Gastroesophageal sphincter (tissue), 3 donors: Measurements from ENCODE around the gene PYDC1.

Source experiments
- EP300 ChIP-seq: sonication (generic); formaldehyde crosslinking; IDR thresholded peaks from one replicate; pipeline ENCODE4 v1.6.1; 2017; ENCODE audit warnings: antibody characterized with exemption, mild to moderate bottlenecking
- POLR2A ChIP-seq, 2 donors: fragments of 450-650 bp; IDR thresholded peaks; one replicate each; pipeline ENCODE4 v1.6.1; 2017; ENCODE audit warnings: antibody characterized with exemption in 2 of 2, mild to moderate bottlenecking in 2 of 2, moderate library complexity in 1 of 2
- POLR2AphosphoS5 ChIP-seq: sonication (generic); formaldehyde crosslinking; IDR thresholded peaks from one replicate; pipeline ENCODE4 v1.6.1; 2017; ENCODE audit warnings: antibody characterized with exemption
- TF ChIP-seq, protein P1 (sequence below), 4 experiments: fragments of 200-600 bp in 2 of 4; fragments of 450-650 bp in 2 of 4; sonication (generic) in 1 of 4; IDR thresholded peaks; one replicate each; pipeline ENCODE4 v1.5.1; 2017 to 2019; ENCODE audit warnings: antibody characterized with exemption in 4 of 4, mild to moderate bottlenecking in 2 of 4, moderate library complexity in 2 of 4

DNA sequence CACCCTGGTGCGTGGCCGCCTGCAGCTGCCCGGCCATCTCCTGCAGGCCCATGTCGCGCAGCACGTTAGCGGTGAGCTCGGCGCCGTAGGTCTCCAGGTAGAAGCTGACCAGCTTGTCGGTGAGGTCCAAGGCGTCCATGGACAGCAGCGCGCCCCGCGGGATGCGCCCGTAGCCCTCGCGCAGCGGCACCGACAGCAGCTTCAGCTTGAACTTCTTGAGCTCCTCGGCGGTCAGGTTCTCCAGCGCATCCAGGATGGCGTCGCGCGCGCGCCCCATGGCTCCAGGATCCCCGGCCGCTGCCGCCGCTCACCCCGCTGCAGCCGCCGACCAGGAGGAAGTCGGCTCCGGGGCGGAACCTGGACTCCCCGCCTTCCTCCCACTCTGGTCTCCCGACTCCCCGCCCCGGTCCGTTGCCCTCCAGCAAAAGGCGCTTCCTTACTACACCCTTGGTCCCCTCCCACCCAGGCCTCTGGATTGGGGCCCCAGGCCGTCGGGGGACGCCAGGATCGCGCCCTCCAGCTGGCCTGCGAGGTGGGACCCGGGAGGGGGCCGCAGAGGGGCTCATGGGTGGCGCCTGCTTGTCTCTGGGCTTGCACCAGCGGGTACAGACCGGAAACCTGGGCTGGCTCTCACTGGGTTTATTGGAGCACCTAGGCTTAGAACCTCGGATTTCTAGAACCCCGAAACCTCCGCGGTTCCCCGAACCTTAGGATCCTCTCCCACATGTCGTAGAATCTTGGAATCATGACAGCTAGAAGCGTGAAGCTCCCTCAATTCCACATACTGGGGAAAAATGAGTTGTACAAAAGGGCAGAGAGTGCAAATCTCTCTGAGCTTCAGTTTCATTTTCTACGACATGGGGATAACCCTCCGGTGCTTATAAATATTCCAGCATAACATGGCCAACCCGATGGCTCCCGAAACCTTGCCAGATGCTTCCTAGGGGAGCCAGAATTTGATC, 14.2 kb downstream of the PYDC1 start, which contains the start of gene PYCARD:
- TF ChIP-seq, protein P1, sequence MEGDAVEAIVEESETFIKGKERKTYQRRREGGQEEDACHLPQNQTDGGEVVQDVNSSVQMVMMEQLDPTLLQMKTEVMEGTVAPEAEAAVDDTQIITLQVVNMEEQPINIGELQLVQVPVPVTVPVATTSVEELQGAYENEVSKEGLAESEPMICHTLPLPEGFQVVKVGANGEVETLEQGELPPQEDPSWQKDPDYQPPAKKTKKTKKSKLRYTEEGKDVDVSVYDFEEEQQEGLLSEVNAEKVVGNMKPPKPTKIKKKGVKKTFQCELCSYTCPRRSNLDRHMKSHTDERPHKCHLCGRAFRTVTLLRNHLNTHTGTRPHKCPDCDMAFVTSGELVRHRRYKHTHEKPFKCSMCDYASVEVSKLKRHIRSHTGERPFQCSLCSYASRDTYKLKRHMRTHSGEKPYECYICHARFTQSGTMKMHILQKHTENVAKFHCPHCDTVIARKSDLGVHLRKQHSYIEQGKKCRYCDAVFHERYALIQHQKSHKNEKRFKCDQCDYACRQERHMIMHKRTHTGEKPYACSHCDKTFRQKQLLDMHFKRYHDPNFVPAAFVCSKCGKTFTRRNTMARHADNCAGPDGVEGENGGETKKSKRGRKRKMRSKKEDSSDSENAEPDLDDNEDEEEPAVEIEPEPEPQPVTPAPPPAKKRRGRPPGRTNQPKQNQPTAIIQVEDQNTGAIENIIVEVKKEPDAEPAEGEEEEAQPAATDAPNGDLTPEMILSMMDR (IDR thresholded peaks at IDR 0.05), result no peak
- TF ChIP-seq POLR2AphosphoS5, result no peak
- TF ChIP-seq POLR2A (IDR thresholded peaks at IDR 0.05), result peak; percentile 28 to 31
- no peak for TF ChIP-seq EP300
